ENCODE data around the gene ACSS3. TPM values are rescaled to one million over a fixed set of nuclear protein-coding genes. Genes with fewer than 3 reads are reported as not detected.
"Not testable (repeated sequence)": the region's sequence is repeated elsewhere in the genome, so short reads cannot be mapped to it uniquely, and the experiment has no call there.

ACSS3 gene
- total RNA-seq, 6 donors from 2014 or later = 23.5 to 61.8 (median 26.0) TPM

DNA sequence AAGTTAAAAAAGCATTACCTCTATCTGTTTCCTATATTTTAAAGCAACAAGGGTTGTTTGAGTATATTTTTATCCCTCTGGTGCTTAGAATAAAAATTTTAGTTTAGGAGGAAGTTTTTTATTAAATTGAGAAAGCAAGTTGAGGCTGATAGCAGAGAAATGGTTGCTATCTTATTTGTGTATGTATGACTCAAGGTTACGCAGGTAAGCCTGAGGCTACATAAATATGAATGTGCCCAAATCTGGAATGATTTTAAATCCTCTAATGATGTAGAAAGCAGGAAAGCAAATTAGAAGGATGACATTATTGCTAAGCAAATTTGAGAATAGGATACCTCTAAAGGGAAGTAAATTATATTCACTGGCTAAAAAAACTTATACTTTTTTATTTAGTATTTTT, 109.8 kb downstream of the ACSS3 start:
- DNase-seq (no peak), ATAC-seq (ENCODE audit: low FRiP score in 2 of 2) (no peak)
- TF ChIP-seq, protein P1, sequence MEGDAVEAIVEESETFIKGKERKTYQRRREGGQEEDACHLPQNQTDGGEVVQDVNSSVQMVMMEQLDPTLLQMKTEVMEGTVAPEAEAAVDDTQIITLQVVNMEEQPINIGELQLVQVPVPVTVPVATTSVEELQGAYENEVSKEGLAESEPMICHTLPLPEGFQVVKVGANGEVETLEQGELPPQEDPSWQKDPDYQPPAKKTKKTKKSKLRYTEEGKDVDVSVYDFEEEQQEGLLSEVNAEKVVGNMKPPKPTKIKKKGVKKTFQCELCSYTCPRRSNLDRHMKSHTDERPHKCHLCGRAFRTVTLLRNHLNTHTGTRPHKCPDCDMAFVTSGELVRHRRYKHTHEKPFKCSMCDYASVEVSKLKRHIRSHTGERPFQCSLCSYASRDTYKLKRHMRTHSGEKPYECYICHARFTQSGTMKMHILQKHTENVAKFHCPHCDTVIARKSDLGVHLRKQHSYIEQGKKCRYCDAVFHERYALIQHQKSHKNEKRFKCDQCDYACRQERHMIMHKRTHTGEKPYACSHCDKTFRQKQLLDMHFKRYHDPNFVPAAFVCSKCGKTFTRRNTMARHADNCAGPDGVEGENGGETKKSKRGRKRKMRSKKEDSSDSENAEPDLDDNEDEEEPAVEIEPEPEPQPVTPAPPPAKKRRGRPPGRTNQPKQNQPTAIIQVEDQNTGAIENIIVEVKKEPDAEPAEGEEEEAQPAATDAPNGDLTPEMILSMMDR (IDR thresholded peaks at IDR 0.05) = no peak
- TF ChIP-seq POLR2A (IDR thresholded peaks at IDR 0.05) (no peak), EP300 (IDR thresholded peaks at IDR 0.05) (no peak), POLR2AphosphoS5 (IDR thresholded peaks at IDR 0.05) (no peak)
- no peaks in the 10 kb centered on the region for H3K27me3 ChIP-seq
- no peak overlapping the region for H3K4me3 ChIP-seq
- H3K36me3 ChIP-seq = no peaks in the 10 kb centered on the region
- H3K9me3 ChIP-seq = no peaks in the 10 kb centered on the region
- no peak overlapping the region for H3K27ac ChIP-seq
- H3K4me1 ChIP-seq = no peaks in the 10 kb centered on the region
- 93 to 97% methylated on average over 1 of the region's 1 CpG for WGBS, 2 donors

DNA sequence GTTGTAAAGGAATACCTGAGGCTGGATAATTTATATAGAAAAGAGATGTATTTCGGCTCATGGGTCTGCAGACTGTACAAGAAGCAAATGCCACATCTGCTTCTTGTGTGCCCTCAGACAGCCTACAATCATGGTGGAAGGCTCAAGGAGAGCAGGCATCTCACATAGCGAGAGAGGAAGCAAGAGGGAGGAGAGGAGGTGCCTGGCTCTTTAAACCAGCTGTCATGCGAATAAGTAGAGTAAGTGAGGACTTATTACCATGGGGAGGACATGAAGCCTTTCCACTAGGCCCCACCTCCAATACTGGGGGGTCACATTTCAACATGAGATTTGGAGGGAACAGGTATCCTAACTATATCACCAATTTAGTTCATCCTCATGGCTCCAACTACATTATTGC, 118.7 kb downstream of the ACSS3 start:
- no peaks in the 10 kb centered on the region for H3K4me1 ChIP-seq
- WGBS, 2 donors = 90 to 96% methylated on average over 3 of the region's 3 CpGs
- no peak for ATAC-seq (ENCODE audit: low FRiP score in 2 of 2)
- no peaks in the 10 kb centered on the region for H3K27me3 ChIP-seq
- H3K4me3 ChIP-seq = no peak overlapping the region
- H3K36me3 ChIP-seq = no peaks in the 10 kb centered on the region
- TF ChIP-seq EP300 (IDR thresholded peaks at IDR 0.05) (no peak), POLR2A (IDR thresholded peaks at IDR 0.05) (no peak), POLR2AphosphoS5 (IDR thresholded peaks at IDR 0.05) (no peak)
- TF ChIP-seq, protein P1 (IDR thresholded peaks at IDR 0.05) = no peak
- DNase-seq = no peak
- no peak overlapping the region for H3K27ac ChIP-seq
- H3K9me3 ChIP-seq = no peaks in the 10 kb centered on the region

DNA sequence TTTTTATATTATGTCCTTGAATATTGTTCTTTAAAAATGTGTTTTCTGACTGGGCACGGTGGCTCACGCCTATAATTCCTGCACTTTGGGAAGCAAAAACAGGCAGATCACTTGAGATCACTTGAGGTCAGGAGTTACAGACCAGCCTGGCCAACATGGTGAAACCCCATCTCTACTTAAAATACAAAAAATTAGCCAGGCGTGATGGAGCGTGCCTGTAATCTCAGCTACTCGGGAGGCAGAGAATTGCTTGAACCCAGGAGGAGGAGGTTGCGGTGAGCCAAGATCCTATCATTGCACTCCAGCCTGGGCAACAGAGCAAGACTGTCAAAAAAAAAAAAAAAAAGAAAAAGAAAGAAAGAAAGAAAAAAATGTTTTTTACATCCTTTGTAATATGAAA, 122.7 kb downstream of the ACSS3 start:
- not testable (repeated sequence) for H3K4me1 ChIP-seq; H3K9me3 ChIP-seq; H3K27ac ChIP-seq; H3K36me3 ChIP-seq; ATAC-seq (ENCODE audit: low FRiP score in 2 of 2); H3K4me3 ChIP-seq; DNase-seq; H3K27me3 ChIP-seq
- 74 to 80% methylated on average over 6 of the region's 6 CpGs for WGBS, 2 donors

DNA sequence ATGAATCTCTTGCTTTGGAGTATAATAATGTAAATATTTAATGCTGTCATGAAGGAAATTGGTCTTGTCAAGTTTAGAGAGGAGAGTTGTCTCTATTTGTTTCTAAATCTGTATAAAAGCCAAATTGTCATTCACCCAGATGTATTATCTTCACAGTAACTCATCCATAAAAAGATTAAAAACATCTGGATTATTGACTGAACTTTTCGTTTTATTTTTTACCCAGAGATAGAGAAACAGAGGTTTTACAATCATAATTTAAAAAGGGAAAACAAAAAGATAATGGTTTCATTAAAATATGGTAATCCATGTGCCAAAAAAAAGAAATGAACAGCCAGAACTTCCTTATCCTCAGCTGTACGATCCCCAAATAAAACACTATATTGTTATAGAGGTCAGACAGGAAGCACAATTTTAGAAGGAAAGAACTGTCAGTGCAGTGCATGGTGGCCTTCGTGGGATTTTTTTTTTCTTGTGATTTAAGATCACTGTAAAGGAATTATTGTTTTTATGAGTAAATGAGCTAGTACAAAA, 125.9 kb downstream of the ACSS3 start:
- no peak overlapping the region for H3K27ac ChIP-seq
- no peaks in the 10 kb centered on the region for H3K27me3 ChIP-seq
- H3K9me3 ChIP-seq = no peaks in the 10 kb centered on the region
- TF ChIP-seq, protein P1 (IDR thresholded peaks at IDR 0.05) = no peak
- DNase-seq (no peak), ATAC-seq (ENCODE audit: low FRiP score in 2 of 2) (no peak)
- H3K4me3 ChIP-seq = no peak overlapping the region
- 42 to 43% methylated on average over 3 of the region's 3 CpGs for WGBS, 2 donors
- no peaks in the 10 kb centered on the region for H3K4me1 ChIP-seq
- H3K36me3 ChIP-seq = no peaks in the 10 kb centered on the region

DNA sequence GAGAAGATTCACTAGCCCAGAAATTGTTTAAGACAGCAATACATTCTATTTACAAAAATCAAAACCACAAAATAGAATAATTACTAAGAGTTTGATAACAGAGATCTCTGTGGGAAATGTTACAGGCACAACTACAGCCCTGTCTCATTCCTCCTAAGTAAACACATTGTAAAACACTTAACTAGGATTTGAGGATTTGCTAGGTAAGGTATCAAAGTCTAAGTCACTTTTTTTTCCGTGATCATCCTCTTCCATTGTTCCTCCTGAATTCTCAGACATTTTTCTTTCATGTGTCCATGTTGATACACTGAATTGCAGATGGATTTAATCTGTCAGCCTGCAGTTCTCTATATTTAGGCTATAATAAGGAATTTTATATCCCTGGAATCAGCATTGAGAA, 127.5 kb downstream of the ACSS3 start:
- no peak for TF ChIP-seq POLR2AphosphoS5 (IDR thresholded peaks at IDR 0.05)
- TF ChIP-seq, protein P1 (IDR thresholded peaks at IDR 0.05) = no peak
- no peak for TF ChIP-seq EP300 (IDR thresholded peaks at IDR 0.05)
- no peak for TF ChIP-seq POLR2A (IDR thresholded peaks at IDR 0.05)
- DNase-seq (no peak), ATAC-seq (ENCODE audit: low FRiP score in 2 of 2) (no peak)
- H3K27ac ChIP-seq = no peak overlapping the region
- WGBS, 2 donors = 70 to 84% methylated on average over 1 of the region's 1 CpG
- no peaks in the 10 kb centered on the region for H3K27me3 ChIP-seq
- H3K4me3 ChIP-seq = no peak overlapping the region
- no peaks in the 10 kb centered on the region for H3K9me3 ChIP-seq
- H3K4me1 ChIP-seq = no peaks in the 10 kb centered on the region
- no peaks in the 10 kb centered on the region for H3K36me3 ChIP-seq
